GM21529 (cell line): ENCODE measurements around the gene CCDC40.
"Not testable (repeated sequence)": the region's sequence is repeated elsewhere in the genome, so short reads cannot be mapped to it uniquely, and the experiment has no call there.

Experiments
- ATAC-seq: cut with Tn5 transposase; IDR thresholded peaks from one replicate; pipeline ENCODE4 v1.9.1; 2021; ENCODE audit not compliant: unreplicated experiment

Gene CCDC40

GRCh38 chr17:80035937-80036714 lies at the start of gene CCDC40:
Gene CCDC40, plus strand, starts transcription at chr17:80036642. Its CDS starts 21 bp downstream, at chr17:80036663.
- ATAC-seq, result peak; percentile 61

- no peak for ATAC-seq
These were observed 49.1 kb upstream of the CCDC40 start for GRCh38 chr17:79987187-79987934.

DNA sequence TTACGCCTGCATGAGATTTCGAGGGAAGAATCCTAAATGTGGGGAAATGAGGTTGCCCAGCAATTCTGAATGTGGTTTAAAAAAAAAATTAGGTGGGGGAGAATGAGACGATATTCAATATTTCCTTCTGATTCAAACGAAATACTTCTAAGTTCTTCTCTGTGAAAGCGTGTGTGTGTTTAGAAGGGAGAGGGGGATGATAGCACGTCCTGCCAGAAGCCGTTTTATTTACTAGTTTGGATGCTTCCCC lies 48.6 kb upstream of the CCDC40 start:
- ATAC-seq, result no peak

- no peak for ATAC-seq
These were observed 48.1 kb upstream of the CCDC40 start for GRCh38 chr17:79988185-79988971.

DNA sequence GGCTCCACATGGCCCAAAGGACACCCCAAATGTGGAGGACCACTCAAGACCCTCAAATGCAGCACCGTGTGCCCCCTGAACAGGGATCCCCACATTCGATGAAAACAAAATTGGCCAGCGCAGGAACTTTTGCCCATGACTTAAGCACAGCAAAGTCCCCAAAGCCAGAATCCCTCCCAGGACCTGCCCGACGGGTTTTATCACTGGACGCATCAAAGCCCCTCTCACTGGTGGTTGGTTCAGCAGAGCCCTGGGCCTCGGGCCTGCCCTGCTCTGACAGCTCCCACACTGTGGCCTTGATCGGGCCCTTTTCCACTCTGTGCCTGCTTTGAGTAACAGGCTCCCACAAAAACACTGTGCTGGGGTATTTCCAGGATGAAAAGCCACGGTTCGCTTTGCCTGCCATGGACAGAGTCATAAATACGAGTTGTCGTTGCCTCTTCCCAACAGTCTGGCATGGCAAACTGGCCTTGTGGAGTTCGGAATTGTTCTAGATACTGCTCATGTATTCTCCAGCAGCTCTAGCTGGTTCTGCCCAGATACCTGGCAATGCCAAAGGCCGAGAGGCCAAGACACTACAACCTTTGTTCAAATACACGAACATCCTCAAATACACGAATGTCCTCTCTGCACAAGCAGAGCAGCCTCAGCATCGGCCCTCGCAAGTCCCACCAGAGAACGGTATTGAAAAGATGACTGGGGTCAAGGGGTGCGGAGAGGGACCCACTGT lies 47.2 kb upstream of the CCDC40 start:
- no peak for ATAC-seq

- ATAC-seq, result no peak
These were observed 46.3 kb upstream of the CCDC40 start for GRCh38 chr17:79990051-79990592.

DNA sequence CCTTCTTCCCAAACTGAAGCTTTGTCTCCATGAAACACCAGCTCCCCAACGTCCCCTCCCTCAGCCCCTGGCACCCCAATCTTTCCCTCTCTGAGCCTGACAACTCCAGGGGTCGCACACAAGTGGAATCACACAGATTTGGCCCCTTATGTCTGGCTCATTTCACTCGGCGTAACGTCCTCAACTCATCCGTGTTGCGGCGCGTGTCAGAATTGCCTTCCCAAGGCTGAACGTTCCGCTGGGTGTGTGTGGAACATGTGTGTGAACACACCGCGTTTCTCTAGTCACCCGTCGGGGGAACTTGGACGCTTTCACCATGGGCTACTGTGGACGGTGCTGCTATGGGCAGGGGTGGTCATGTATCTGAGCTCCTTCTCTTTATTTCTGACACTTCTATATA lies 45.7 kb upstream of the CCDC40 start:
- ATAC-seq, result no peak

GRCh38 chr17:79991140-79991923 lies 45.1 kb upstream of the CCDC40 start:
- ATAC-seq, result no peak

DNA sequence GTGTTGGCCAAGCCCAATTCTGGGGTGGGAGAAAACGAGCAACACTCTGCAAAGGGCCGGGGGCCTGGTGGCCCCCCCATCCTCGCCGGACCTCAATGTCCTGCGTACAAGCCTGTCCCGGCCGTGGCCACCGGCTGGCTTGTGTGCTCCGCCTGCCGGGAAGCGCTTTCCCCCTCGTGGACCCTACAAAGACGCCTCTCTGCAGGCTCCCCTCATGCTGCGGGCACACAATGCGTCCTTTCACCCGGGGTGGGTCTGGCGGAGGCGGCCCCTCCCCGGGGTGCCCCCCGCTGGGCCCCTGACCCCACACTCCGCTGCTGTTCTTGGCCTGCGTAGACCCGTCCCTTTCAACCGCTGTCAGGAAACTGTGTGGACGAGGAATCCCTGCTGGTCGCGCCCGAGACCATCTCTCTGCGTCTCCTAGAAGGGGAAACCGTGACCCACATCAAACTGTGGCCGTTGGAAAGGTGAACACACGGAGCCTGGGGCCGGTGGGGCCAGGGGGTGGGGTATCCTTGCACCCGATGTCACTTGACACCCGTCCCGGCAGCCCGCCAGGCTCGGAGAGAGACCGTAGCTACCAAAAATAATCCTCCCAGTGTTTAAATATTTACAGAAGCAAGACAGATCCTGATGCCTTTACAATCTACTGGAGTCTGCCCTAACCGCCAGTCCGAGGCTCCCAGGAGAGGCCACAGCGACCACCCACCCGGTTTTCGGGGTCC lies 44.4 kb upstream of the CCDC40 start:
- no peak for ATAC-seq

DNA sequence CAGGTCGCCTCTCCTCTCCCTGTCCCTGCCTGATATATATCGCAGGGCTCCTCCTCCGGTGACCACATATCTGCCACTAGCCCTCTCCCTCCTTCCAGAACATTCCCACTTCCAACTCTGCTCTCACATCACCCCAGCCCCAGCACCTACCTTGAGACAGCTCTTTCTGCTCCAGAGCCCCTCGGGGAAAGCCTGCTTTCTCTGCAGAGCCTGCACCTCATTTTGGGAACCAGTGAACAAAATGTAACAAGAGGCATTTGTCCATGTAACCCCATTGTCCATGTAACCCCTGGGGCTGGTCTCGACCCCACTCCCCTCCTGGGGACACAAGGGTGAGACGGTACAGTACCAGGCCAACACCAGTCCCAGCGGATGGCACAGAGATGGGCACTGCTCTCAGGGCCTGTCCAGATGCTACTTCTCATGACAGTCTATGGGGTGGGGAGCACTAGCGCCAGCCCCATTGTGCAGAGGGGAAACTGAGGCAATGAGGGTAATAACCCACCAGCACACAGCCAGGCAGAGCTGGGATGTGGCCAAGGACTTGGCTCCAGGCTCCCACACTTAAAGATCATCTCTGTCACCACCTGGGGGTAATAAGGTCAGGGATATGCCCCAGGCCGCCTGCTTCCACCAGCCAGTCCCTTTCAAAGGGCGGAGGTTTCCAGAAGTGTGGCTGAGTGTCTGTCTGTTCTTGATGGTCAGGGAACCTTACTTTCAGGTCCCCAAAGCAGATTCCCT lies 43.6 kb upstream of the CCDC40 start:
- ATAC-seq, result no peak

DNA sequence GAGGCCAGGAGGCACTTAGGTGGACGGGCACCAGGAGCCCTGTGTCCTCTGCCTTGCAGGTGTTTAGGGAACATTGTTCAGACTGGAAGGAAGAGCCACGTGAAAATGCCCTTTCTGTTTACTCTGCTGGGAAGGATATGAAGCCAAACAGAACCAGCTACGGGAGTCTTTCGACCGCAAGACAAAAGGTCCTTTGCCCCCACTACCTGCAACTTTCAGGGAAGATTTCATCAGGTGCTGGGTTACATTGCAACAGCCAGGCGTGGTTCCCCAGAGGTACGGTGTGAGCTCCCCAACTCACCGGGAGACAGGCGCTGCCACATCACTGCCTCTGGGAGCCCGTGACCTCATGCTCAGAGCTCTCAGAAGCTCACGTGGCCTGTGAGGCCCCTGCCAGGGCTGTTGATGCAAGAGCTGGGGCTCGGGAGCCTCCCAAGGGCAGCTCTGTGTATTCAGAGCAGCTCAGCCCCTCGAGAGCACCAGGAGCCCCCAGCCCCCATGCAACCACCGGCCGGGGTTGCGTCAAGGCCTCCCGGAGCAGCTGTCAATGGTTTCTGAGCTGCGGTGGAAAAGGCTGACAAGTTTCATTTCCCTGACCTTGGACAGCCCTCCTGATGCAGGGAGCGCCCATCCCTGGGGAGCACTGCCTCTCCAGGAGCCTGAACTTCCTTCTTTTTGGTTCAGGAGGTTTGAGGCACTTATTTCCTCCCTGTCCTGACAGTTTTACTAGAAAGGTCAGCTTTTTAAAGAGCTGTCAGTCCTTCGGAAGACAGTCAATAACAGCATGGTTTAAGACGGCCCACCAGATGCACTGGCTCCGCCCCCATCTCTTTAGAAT lies 42.8 kb upstream of the CCDC40 start:
- no peak for ATAC-seq

GRCh38 chr17:79994228-79994569 lies 42.2 kb upstream of the CCDC40 start:
- not testable (repeated sequence) for ATAC-seq

DNA sequence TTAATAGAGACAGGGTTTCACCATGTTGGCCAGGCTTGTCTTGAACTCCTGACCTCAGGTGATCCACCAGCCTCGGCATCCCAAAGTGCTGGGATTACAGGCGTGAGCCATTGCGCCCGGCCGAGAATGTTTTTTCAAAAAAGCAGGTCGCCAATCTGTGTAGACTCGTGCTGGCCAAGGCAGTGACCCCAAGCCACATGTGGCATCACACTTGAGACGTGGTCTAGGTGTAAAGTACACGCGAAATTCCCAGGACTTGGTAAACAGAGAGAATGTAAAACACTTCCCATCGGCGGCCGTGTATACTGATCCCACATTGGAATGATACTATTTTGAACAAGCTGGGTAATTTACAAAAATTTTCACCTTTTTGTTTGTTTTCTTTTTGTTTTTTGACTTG lies 41.8 kb upstream of the CCDC40 start:
- no peak for ATAC-seq

- ATAC-seq, result no peak
These were observed 40.7 kb upstream of the CCDC40 start for GRCh38 chr17:79995696-79996095.

DNA sequence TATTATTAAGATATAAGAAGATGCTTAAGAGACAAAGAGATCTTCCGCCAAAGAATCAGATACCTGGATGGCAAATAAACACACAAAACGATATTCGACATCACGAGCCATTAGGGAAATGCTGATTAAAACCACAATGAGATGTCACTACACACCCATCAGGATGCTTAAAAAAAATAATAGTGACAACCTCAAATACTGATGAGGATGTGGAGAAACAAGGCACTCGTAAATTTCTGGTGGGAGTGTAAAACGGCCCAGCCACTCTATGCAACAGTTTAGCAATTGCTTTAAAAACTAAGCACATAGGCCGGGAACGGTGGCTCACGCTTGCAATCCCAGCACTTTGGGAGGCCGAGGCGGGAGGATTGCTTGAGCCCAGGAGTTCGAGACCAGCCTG lies 40.2 kb upstream of the CCDC40 start:
- no peak for ATAC-seq

GRCh38 chr17:79997011-79997660 lies 39.3 kb upstream of the CCDC40 start:
- no peak for ATAC-seq

GRCh38 chr17:80000136-80000535 lies 36.3 kb upstream of the CCDC40 start:
- no peak for ATAC-seq
